ENCODE data around the gene PSPC1.

The PSPC1 gene

DNA sequence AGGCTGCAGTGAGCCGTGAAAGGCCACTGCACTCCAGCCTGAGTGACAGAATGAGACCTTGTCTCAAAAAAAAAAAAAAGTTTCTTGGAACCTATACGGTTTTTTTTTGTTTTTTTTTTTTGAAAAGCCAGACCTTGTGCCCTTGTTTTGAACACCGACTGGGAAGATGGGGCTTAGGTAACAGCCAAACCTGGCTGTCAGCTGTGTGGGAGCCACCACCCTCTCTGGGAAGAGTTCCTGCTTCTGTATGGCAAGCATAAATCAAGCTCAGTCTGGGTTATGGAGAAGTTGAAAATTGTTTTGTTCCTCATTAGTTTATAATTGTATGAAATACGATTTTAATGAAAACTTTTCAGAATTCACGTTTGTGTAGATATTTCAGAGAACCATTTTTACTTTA, 109.8 kb downstream of the PSPC1 start:
- DNase-seq, result no peak

DNA sequence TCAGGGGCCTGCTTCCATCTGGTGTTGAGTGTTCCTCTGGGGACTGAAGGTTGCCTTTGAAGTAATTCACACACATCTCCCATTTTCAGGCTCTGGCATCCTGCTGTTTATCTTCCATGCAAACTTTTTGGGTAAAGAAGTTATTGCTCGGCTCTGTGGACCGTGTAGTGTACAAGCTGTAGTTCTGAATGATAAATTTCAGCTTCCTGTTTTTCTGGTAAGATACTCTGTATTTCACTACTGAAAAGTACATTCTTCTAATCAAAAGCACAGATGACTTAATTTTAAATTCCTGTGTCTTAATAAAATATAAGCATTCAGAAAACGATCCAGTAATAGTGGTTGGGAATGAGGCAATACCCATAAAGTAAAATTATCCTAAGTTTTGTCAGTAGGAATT, 112.6 kb downstream of the PSPC1 start:
- no peak for DNase-seq

DNA sequence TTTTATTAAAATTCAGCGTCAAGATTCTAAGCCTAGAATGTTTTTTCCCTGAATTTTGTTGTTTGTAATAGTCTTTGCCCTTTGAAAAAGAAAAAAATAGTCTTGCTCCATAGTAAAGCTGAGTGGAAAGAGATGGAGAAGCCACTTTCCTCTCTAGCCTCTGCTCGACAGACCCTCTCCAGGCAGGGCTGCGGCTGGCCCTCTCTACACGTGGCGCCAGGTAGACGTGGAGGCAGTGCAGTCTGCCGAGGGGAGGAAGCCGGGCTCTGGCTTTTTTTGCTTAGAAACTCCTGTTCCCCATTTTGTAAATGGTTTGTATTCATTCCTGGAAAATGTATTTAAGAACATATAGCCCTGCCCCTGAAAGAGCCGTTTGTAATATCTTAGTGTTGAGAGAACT, 114.0 kb downstream of the PSPC1 start:
- no peak for DNase-seq

- DNase-seq, result no peak
Measured at GRCh38 chr13:19665427-19665859, 117.3 kb downstream of the PSPC1 start.

- DNase-seq, result no peak
Measured at GRCh38 chr13:19664481-19665230, 118.1 kb downstream of the PSPC1 start.

GRCh38 chr13:19663416-19663979, 119.2 kb downstream of the PSPC1 start:
- no peak for DNase-seq

GRCh38 chr13:19661561-19661960, 121.2 kb downstream of the PSPC1 start:
- no peak for DNase-seq

DNA sequence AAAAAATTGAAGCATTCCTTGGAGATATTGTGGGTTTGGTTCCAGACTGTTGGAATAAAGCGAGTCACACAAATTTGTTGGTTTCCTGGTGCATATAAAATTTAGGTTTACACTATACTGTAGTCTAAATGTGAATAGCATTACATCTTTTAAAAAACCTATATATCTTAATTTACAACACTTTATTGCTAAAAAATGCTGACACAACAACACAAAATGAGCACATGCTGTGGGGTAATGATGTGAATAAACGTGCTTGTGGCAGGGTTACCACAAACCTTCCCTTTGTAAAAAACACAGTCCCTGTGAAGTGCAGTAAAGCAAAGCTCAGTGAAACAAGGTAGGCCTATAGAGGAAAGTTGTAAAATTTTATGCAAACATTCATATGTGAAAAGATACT, 121.6 kb downstream of the PSPC1 start:
- no peak for DNase-seq

GRCh38 chr13:19658831-19659230, 123.9 kb downstream of the PSPC1 start:
- no peak for DNase-seq

DNA sequence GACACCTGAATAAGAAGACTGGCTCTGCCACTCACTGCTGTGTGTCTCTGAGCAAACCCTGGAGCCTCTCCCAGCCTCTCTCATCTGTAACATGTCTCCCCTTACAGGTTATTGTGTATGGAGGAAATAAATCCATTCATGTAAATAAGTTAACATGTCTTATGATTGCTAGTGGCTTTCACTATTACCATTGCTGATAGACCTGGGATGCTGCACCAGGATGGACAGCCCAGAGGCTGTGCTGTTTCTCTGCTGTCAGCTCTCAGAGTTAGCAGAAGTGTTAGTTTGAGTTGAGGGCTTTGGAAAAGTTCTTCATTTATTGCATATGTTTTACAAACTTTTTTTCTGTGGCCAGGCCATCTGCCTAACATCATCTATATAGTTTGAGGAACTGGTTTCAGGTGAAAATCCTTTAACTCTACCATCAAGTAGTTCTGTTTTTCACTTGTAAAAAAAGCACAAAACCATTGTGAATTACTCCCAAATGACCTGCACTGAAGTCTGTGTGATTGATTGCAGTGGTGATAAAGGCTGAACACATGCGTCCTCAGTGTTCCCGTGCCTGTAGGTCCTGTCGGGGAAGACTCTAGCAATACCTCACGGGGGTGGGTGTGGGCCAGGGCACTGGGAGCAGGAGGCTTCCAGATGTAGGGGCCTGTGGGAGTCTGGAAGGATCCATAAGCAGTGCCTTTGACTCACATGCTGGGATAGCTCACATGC, 124.7 kb downstream of the PSPC1 start:
- DNase-seq, result no peak

All from 8988T (cell line).